ENCODE data around the gene HOXA3.

DNA sequence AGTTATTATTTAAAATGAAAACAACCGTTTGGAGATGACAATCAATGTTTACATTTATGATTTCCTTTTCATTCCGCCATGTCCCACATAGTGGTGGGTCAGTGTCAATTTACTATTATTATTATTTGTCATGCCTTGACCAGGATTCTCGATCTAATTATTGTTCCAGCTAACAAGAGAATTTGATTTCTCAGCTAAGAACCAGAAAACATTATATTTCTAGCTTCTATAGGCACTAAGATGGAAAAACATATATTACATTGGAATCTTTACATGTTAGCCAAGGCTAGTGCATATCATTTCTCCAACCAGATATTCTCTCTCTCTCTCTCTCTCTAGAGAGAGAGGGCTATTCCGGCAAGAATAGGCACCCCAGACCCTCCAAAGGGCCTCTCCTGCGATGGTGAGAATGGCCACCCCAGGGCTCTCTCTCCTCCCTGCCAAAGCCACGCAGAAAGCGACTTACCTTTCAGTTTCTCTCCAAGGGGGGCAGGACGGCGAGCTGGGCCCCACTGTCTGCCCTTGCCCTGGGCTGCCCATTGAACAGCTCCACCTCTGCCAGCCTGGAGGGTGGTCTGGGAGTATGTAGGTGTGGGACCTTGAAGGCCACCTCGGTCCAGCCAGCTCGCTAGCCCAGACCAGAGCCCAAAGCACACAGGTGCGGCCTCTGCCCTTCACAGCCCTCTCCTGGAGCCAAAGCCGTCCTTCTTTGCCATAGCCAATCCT, 2.4 kb downstream of the HOXA3 start:
- TF ChIP-seq, protein P1, sequence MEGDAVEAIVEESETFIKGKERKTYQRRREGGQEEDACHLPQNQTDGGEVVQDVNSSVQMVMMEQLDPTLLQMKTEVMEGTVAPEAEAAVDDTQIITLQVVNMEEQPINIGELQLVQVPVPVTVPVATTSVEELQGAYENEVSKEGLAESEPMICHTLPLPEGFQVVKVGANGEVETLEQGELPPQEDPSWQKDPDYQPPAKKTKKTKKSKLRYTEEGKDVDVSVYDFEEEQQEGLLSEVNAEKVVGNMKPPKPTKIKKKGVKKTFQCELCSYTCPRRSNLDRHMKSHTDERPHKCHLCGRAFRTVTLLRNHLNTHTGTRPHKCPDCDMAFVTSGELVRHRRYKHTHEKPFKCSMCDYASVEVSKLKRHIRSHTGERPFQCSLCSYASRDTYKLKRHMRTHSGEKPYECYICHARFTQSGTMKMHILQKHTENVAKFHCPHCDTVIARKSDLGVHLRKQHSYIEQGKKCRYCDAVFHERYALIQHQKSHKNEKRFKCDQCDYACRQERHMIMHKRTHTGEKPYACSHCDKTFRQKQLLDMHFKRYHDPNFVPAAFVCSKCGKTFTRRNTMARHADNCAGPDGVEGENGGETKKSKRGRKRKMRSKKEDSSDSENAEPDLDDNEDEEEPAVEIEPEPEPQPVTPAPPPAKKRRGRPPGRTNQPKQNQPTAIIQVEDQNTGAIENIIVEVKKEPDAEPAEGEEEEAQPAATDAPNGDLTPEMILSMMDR (IDR thresholded peaks at IDR 0.05) = no peak
- TF ChIP-seq POLR2A (IDR thresholded peaks at IDR 0.05) (no peak), POLR2AphosphoS5 (IDR thresholded peaks at IDR 0.05; ENCODE audit: insufficient read depth in 1 of 2, low read depth in 1 of 2) (no peak)
